ENCODE data around the gene ARL11.
"Not testable (repeated sequence)": the region's sequence is repeated elsewhere in the genome, so short reads cannot be mapped to it uniquely, and the experiment has no call there.

The ARL11 gene

GRCh38 chr13:49606747-49607648, 21.3 kb upstream of the ARL11 start:
- peak; percentile 77 for FAIRE-seq
- peak; percentile 30 for DNase-seq (ENCODE audit: insufficient read length, low spot score)
- peak; percentile 96 for TF ChIP-seq CTCF (IDR thresholded peaks at IDR 0.05; ENCODE audit: insufficient read depth, missing control alignments)

- DNase-seq (ENCODE audit: insufficient read length, low spot score) (no peak), FAIRE-seq (no peak)
- no peak for TF ChIP-seq CTCF (IDR thresholded peaks at IDR 0.05; ENCODE audit: insufficient read depth, missing control alignments)
Observed at GRCh38 chr13:49607761-49608160, 20.5 kb upstream of the ARL11 start.

- DNase-seq (ENCODE audit: insufficient read length, low spot score) (no peak), FAIRE-seq (no peak)
- no peak for TF ChIP-seq CTCF (IDR thresholded peaks at IDR 0.05; ENCODE audit: insufficient read depth, missing control alignments)
Observed at GRCh38 chr13:49608651-49609331, 19.5 kb upstream of the ARL11 start.

- TF ChIP-seq CTCF (IDR thresholded peaks at IDR 0.05; ENCODE audit: insufficient read depth, missing control alignments), result no peak
- FAIRE-seq (no peak), DNase-seq (ENCODE audit: insufficient read length, low spot score) (no peak)
Observed at GRCh38 chr13:49610176-49610575, 18.1 kb upstream of the ARL11 start.

- not testable (repeated sequence) for DNase-seq (ENCODE audit: insufficient read length, low spot score); FAIRE-seq
Observed at GRCh38 chr13:49612042-49612441, 16.3 kb upstream of the ARL11 start.

GRCh38 chr13:49615836-49616675, 12.3 kb upstream of the ARL11 start:
- no peak for FAIRE-seq
- no peak for TF ChIP-seq CTCF (IDR thresholded peaks at IDR 0.05; ENCODE audit: insufficient read depth, missing control alignments)
- DNase-seq (ENCODE audit: insufficient read length, low spot score), result no peak

GRCh38 chr13:49616676-49617065, 11.6 kb upstream of the ARL11 start:
- FAIRE-seq, result no peak
- no peak for TF ChIP-seq CTCF (IDR thresholded peaks at IDR 0.05; ENCODE audit: insufficient read depth, missing control alignments)
- no peak for DNase-seq (ENCODE audit: insufficient read length, low spot score)

All from D721Med (cell line).